Muscle of leg (tissue), 16 donors: ENCODE measurements around the gene KBTBD3. TPM values are rescaled to one million over a fixed set of nuclear protein-coding genes. Genes with fewer than 3 reads are reported as not detected.
A peak's percentile ranks its signal among the peaks of the same experiment; 100 is the strongest.

Source experiments
- DNase-seq: peaks from one replicate; pipeline ENCODE4 v3.0.0; 2013
- H3K27ac ChIP-seq: one replicate; pipeline ENCODE4 v1.5.1; 2013; ENCODE audit warnings: mild to moderate bottlenecking, low read length, control low read depth
- H3K27me3 ChIP-seq: one replicate; pipeline ENCODE4 v1.6.1; 2013; ENCODE audit warnings: low read length; ENCODE audit not compliant: control insufficient read depth, insufficient read depth
- H3K36me3 ChIP-seq: one replicate; pipeline ENCODE4 v1.6.1; 2013; ENCODE audit warnings: low read length; ENCODE audit not compliant: control insufficient read depth, insufficient read depth
- H3K4me1 ChIP-seq: one replicate; pipeline ENCODE4 v1.6.1; 2013; ENCODE audit warnings: low read length; ENCODE audit not compliant: control insufficient read depth, insufficient read depth
- H3K4me3 ChIP-seq: one replicate; pipeline ENCODE4 v1.5.1; 2013; ENCODE audit warnings: low read length, control low read depth
- H3K9me3 ChIP-seq: replicated peaks from 2 replicates; pipeline ENCODE4 v1.6.1; 2013; ENCODE audit warnings: low read depth, low read length; ENCODE audit not compliant: control insufficient read depth
- WGBS: methylation state at CpG from one replicate; pipeline ENCODE4 v1.1.5; 2013; ENCODE audit warnings: missing lambda C conversion rate; ENCODE audit not compliant: insufficient coverage; 5-methylcytosine and 5-hydroxymethylcytosine counted together
- long read RNA-seq, 11 donors: transcript quantifications; one replicate each; lab custom pipeline, GENCODE V29; 2026
- polyA plus RNA-seq, 8 donors: library from polyadenylated mRNA; unstranded; fragments of 120-200 nt; gene quantifications; one replicate each; pipeline versions ENCODE4 v1.2.1 to v1.2.3, GENCODE V29; 2013; ENCODE audit warnings: inconsistent platforms in 1 of 8, low replicate concordance in 1 of 8; ENCODE audit not compliant: insufficient read length in 8 of 8, insufficient read depth in 1 of 8
- total RNA-seq: library from RNA; stranded (reverse); fragments of 120-200 nt; gene quantifications from one replicate; pipeline ENCODE4 v1.2.4, GENCODE V29; 2013

KBTBD3 gene, protein sequence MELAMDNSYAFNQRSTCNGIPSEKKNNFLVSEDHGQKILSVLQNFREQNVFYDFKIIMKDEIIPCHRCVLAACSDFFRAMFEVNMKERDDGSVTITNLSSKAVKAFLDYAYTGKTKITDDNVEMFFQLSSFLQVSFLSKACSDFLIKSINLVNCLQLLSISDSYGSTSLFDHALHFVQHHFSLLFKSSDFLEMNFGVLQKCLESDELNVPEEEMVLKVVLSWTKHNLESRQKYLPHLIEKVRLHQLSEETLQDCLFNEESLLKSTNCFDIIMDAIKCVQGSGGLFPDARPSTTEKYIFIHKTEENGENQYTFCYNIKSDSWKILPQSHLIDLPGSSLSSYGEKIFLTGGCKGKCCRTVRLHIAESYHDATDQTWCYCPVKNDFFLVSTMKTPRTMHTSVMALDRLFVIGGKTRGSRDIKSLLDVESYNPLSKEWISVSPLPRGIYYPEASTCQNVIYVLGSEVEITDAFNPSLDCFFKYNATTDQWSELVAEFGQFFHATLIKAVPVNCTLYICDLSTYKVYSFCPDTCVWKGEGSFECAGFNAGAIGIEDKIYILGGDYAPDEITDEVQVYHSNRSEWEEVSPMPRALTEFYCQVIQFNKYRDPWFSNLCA
- total RNA-seq (5.1 TPM), polyA plus RNA-seq (1 to 10 TPM; 2.7 to 5.5 (median 4.0) TPM)
- long read RNA-seq, donor 1, partial matches to known transcripts, result 33 of 36 reads
- long read RNA-seq, donor 1, other reads (novel, unspliced or antisense), result 0 of 36 reads
- long read RNA-seq, donor 2, result 0 reads
- long read RNA-seq, donor 3, partial matches to known transcripts, result 0 of 4 reads
- long read RNA-seq, donor 3, other reads (novel, unspliced or antisense), result 0 of 4 reads
- long read RNA-seq, donor 4, partial matches to known transcripts, result 0 of 2 reads
- long read RNA-seq, donor 4, other reads (novel, unspliced or antisense), result 0 of 2 reads
- long read RNA-seq, donor 5, transcript KBTBD3-205 (4 exons, 2,682 nt), result major isoform, 7 of 8 reads
- long read RNA-seq, donor 5, partial matches to known transcripts, result 0 of 8 reads
- long read RNA-seq, donor 5, other reads (novel, unspliced or antisense), result 0 of 8 reads
- long read RNA-seq, donor 6, partial matches to known transcripts, result 0 of 1 reads
- long read RNA-seq, donor 6, other reads (novel, unspliced or antisense), result 0 of 1 reads
- long read RNA-seq, donor 7, partial matches to known transcripts, result 0 of 4 reads
- long read RNA-seq, donor 7, other reads (novel, unspliced or antisense), result 0 of 4 reads
- long read RNA-seq, donor 8, partial matches to known transcripts, result 0 of 3 reads
- long read RNA-seq, donor 8, other reads (novel, unspliced or antisense), result 0 of 3 reads
- long read RNA-seq, donor 9, partial matches to known transcripts, result 0 of 3 reads
- long read RNA-seq, donor 9, other reads (novel, unspliced or antisense), result 0 of 3 reads
- long read RNA-seq, donor 10, partial matches to known transcripts, result 0 of 3 reads
- long read RNA-seq, donor 10, other reads (novel, unspliced or antisense), result 0 of 3 reads
- long read RNA-seq, donor 11, partial matches to known transcripts, result 0 of 2 reads
- long read RNA-seq, donor 11, other reads (novel, unspliced or antisense), result 0 of 2 reads

DNA sequence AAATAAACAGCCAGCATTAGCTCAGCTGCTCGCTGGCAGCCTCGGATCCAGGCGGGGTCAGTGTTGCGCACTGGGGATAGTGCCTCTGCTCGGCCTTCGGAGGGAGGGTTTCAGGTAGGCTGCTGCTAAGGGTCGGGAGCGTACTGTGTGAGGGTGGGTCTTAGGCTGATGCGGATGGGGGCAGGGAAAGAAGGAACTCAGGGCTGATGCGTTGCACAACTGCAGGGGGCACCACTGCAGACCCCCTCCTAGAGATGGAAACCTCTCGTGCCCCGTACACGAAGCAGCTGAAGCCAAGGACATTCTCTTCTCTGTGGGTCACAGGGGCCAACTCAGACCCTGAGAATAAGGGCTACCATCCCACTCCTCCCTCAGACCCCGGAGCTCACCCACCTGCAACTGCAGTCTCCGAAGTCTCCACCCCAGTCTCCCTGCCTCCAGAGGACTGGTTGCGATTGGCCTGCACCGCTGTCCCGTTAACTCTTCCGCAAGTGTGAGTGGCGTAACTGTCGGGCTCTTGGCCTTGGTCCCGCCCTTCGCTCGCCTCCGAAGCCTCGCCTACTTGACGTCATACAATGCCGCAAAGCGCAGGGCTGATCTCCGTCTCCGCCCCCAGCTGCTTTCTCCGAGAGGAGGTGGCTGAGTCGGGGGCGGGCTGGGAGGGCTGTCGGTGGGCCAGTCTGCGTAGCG is at the start of gene KBTBD3:
Gene KBTBD3 (minus strand): TSS at position 429 of the 690 bp plus-strand sequence. CDS start 18,250 bp downstream, outside the sequence.
- H3K4me3 ChIP-seq, result peak within 1 kb of the TSS; percentile 95
- H3K9me3 ChIP-seq, result no peaks in the 10 kb centered on the region
- H3K36me3 ChIP-seq, result peaks cover 6% of the 10 kb centered on the region
- WGBS, result under 1% methylated on average over 37 of the region's 37 CpGs
- H3K27me3 ChIP-seq, result no peaks in the 10 kb centered on the region
- peak; percentile 100 for DNase-seq
- H3K4me1 ChIP-seq, result peaks cover 8% of the 10 kb centered on the region
- H3K27ac ChIP-seq, result peak within 1 kb of the TSS; percentile 100

DNA sequence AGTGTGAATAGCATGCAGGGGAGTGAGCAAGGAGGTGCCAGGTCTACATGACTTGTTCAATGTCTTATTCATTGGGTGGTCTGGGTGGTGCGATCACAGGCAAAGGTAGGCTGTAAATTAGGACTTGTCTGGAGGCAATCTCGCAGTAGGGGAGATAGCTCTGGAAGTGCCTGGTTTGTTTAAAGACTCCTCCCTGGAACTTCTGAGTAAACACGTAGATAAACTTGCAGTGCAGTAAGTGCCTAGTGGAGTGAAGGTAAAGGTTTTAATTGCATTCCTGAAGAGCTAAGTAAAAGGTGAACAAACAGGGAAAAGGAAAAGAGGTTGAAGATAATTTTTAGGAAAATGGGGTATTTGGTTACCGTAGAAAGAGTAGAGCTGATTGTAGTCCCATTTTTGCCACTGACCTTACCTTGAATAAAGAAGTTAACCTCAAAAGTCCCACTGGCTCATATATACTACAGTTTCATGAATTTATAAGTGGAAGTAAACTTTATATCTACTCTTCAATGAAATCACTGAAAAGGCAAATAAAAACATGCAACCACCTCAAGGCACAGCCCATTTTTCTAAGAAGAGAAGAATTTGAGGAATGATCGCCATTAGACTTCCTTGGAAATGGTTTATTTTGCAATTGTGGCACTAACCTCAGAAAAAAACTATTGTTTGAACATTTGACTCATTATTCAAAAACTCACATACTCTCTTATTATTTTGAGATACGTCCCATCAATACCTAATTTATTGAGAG is 44.6 kb upstream of the KBTBD3 start:
- Histone ChIP-seq H3K36me3 (no peaks in the 10 kb centered on the region), H3K4me1 (no peaks in the 10 kb centered on the region), H3K27me3 (no peaks in the 10 kb centered on the region), H3K4me3 (no peak overlapping the region), H3K9me3 (no peaks in the 10 kb centered on the region), H3K27ac (no peak overlapping the region)
- no peak for DNase-seq
- 53% methylated on average over 3 of the region's 6 CpGs for WGBS

DNA sequence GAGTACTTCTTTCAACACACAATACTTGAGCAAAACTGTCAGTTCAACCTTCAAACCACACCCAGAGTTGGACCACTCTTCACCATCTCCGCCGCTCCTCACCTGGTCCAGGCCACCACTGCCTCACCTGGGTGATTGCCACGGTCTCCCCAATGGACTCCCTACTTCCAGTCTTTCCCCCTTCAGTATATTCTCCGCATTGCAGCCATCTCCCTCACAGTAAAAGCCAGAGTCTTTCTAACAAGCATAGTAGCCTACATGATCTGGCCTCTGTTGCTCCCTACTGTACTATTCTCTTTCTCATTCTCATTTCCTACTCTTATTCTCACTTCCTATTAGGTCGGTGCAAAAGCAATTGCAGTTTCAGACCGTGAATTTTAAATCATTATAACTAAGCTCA is 28.8 kb upstream of the KBTBD3 start:
- Histone ChIP-seq H3K4me1 (no peaks in the 10 kb centered on the region), H3K27me3 (no peaks in the 10 kb centered on the region), H3K9me3 (no peaks in the 10 kb centered on the region), H3K4me3 (no peak overlapping the region), H3K36me3 (no peaks in the 10 kb centered on the region), H3K27ac (no peak overlapping the region)
- DNase-seq, result no peak
- 84% methylated on average over 6 of the region's 6 CpGs for WGBS

DNA sequence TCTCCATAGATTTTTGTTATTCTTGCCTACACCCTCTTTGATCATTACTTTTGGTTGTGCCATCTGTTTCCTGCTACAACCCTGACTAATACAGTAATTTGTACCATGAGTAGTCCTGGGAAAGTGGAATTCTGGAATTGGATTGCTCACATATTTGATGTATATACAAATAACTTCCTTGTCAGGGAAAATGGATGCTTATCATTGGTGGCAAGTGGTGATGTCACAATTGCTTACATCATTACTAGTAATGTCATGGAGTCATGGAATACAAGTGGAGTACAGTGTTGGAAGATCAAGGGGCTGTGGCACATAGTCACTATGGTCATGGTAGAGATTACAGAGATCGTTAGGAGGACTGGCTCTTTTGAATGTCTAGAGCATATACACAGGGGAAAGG is 24.7 kb upstream of the KBTBD3 start:
- WGBS, result no CpG with 5 or more reads among the region's 1 CpG

DNA sequence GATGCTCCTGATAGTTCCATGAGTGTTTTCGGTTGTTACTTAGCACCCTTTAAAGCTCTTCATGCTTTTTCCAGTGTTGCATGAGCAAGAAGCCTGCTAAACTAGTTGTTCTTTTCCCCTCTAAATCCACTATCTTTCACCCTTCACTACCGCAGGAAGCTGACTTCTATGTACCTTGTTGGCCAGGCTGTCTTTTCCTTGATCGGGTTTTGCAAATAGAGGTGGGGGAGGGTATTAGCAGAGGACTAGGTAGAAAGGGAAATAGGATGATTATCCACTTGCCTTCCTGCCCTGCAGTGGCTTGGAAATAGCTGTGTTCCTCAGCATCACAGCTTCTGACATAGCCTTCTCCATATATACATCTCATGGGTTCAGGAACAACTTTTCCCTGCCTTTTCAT is 24.2 kb upstream of the KBTBD3 start:
- peaks cover 5% of the 10 kb centered on the region for H3K36me3 ChIP-seq
- H3K27ac ChIP-seq, result no peak overlapping the region
- no peaks in the 10 kb centered on the region for H3K27me3 ChIP-seq
- H3K4me3 ChIP-seq, result no peak overlapping the region
- no CpG with 5 or more reads among the region's 3 CpGs for WGBS
- DNase-seq, result no peak
- H3K9me3 ChIP-seq, result no peaks in the 10 kb centered on the region
- H3K4me1 ChIP-seq, result no peaks in the 10 kb centered on the region

More for the DNA sequence above, 24.7 kb upstream of the KBTBD3 start:
- H3K27me3 ChIP-seq, result no peaks in the 10 kb centered on the region
- H3K27ac ChIP-seq, result no peak overlapping the region
- H3K9me3 ChIP-seq, result no peaks in the 10 kb centered on the region
- DNase-seq, result no peak
- no peaks in the 10 kb centered on the region for H3K4me1 ChIP-seq
- no peak overlapping the region for H3K4me3 ChIP-seq
- H3K36me3 ChIP-seq, result peaks cover 5% of the 10 kb centered on the region

DNA sequence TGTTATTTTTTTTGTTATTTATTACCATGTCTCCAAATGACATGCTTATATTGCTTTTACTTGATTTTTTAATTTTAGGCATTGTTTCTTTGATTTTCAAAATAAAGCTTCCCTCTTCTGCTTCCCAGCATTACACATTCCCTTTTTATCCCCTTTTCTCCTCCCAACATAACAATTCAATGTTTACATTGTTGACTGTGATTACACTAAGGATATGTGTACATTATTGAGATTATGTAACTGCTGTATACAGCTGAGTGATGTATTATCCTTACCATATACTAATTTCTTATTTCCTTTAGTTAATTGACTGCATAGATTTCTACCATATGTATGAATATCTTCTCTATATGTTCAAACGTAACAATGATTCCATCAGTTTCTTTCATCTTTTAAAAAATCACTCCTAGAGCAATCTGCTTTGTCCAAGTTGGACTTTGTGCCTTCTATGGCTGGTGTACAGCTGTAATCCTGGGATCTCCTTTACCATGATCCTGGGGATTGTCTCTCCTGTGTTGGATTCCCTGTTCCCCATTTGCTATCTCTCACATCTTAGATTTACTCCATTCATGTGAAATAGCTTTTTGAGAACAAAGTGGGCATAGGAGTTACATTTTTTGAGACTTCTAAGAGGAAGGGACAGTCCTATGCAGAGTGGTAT is 21.9 kb upstream of the KBTBD3 start:
- H3K27me3 ChIP-seq, result no peaks in the 10 kb centered on the region
- WGBS, result no CpG with 5 or more reads among the region's 1 CpG
- peaks cover 12% of the 10 kb centered on the region for H3K36me3 ChIP-seq
- H3K4me1 ChIP-seq, result no peaks in the 10 kb centered on the region
- DNase-seq, result no peak
- no peak overlapping the region for H3K27ac ChIP-seq
- no peaks in the 10 kb centered on the region for H3K9me3 ChIP-seq
- no peak overlapping the region for H3K4me3 ChIP-seq

DNA sequence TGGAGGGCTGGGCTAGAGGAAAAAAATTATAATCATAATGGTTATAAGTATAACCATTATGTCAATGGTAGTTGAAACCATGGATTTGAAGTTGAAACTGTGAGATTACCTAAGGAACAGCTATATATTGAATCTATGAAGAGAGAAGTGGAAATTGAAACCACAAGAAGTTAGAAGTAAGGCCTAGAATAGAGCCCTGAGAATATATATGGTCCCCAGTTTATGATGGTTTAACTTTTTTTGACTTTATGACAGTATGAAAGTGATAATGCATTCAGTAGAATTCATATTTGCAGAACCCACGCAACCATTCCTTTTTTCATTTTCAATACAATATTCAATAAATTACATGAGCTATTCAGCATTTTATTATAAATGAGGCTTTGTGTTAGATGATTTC is 15.3 kb upstream of the KBTBD3 start:
- H3K36me3 ChIP-seq, result peaks cover 21% of the 10 kb centered on the region
- H3K4me1 ChIP-seq, result no peaks in the 10 kb centered on the region
- H3K27me3 ChIP-seq, result no peaks in the 10 kb centered on the region
- no peak for DNase-seq
- WGBS, result no CpG with 5 or more reads among the region's 1 CpG
- no peak overlapping the region for H3K27ac ChIP-seq
- no peak overlapping the region for H3K4me3 ChIP-seq
- no peaks in the 10 kb centered on the region for H3K9me3 ChIP-seq

DNA sequence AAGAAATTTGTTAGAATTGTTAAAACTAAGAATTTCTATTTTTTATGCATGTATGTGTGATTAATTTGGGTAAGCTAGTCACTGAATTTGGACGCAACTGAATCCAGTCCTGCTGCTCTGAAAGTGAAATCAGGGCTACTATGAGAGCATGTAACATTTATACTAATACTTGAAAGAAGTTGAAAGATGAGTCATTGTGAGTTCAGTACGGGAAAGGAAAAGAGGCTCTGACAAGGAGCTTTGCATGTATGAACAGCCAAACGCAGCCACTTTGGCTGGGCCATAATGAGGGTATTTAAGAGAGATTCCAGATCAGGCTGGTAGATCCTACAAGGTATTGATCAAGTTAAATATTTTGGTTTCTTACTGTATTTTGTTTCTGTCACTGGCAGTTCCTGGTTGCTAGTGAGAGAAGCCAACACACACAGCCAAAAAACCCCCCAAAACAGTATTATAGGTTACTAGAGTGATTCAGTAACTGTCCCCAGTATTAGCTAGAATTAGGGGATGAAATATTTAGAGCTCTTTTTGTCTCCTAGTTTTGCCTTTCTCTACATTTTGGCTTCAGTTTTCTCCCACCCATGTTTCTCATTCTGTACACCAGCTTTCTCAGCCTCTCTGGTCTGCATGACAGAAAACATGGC is 14.5 kb upstream of the KBTBD3 start:
- no peaks in the 10 kb centered on the region for H3K9me3 ChIP-seq
- H3K27me3 ChIP-seq, result no peaks in the 10 kb centered on the region
- WGBS, result 61% methylated on average over 2 of the region's 3 CpGs
- H3K27ac ChIP-seq, result no peak overlapping the region
- H3K4me3 ChIP-seq, result no peak overlapping the region
- peaks cover 19% of the 10 kb centered on the region for H3K36me3 ChIP-seq
- DNase-seq, result no peak
- H3K4me1 ChIP-seq, result no peaks in the 10 kb centered on the region
